ENCODE data around the gene MYLK2.

GRCh38 chr20:31803552-31804291 lies 15.4 kb upstream of the MYLK2 start:
- TF ChIP-seq GATA2 (IDR thresholded peaks at IDR 0.05; ENCODE audit: low read depth, low read length) = peak; percentile 84
- TF ChIP-seq GATA3 (IDR thresholded peaks at IDR 0.05; ENCODE audit: low read depth, low read length) = peak; percentile 90

Measured in SH-SY5Y (cell line).